PC-9 (cell line): ENCODE measurements around the gene SIK3.

Source experiments
- CTCF ChIP-seq: fragments of 200-600 bp; sonication (generic); conservative IDR thresholded peaks from 2 replicates; pipeline ENCODE4 v1.6.1; 2017; ENCODE audit warnings: mixed run types, antibody characterized with exemption, mild to moderate bottlenecking, moderate library complexity
- EZH2 ChIP-seq: fragments of 200-600 bp; sonication (generic); IDR thresholded peaks from 2 replicates; pipeline ENCODE4 v1.8.0; 2017; ENCODE audit warnings: antibody characterized with exemption, low read depth

GRCh38 chr11:116930177-116930576 is 168.1 kb downstream of the SIK3 start:
- TF ChIP-seq CTCF (no peak), EZH2 (no peak)
